K562 (cell line): Measurements from ENCODE around the gene MT2A. TPM values are rescaled to one million over a fixed set of nuclear protein-coding genes. Genes with fewer than 3 reads are reported as not detected.

Experiments
- ATAC-seq: fragments of 200-7000 bp; cut with Tn5 transposase; 3 replicates; pipeline ENCODE4 v1.9.1; 2020; ENCODE audit warnings: moderate library complexity
- BruUV-seq: library from RNA; stranded (reverse); fragments of 400-500 nt; replicated peaks from 2 replicates; lab custom pipeline; 2021; lab: Mats Ljungman, UMichigan
- CTCF ChIA-PET: fragments of 300-600 bp; formaldehyde crosslinking; extraction: SDS; loops from one replicate; lab custom pipeline; 2021; ENCODE audit warnings: low intra/inter-chr PET ratio; lab: Yijun Ruan, JAX
- POLR2A ChIA-PET: fragments of 300-600, 350-650 bp; sonication (Branson Sonifier 250); formaldehyde crosslinking; extraction: SDS; loops from one replicate; lab custom pipeline; 2021; ENCODE audit warnings: antibody characterized with exemption, inconsistent platforms; lab: Yijun Ruan, JAX
- DNase-seq, 4 experiments: peaks; one replicate each; pipeline versions ENCODE4 v3.0.0 to v3.0.0-alpha.2; 2011 to 2018; ENCODE audit warnings: low spot score in 3 of 4, mixed read lengths in 3 of 4; ENCODE audit errors: extremely low read depth in 1 of 4
- FAIRE-seq: peaks from 2 replicates; lab custom pipeline; 2011; peaks lifted over from hg19 to GRCh38; lab: Jason Lieb, UNC
- H2AFZ ChIP-seq: 2 replicates; pipeline ENCODE4 v1.6.0; 2011; ENCODE audit warnings: low read depth, low read length, control low read depth, inconsistent platforms
- H3K27ac ChIP-seq: fragments of 200-600 bp; 3 replicates; pipeline ENCODE4 v1.8.0; 2011; ENCODE audit warnings: low read depth, mild to moderate bottlenecking, control low read depth, inconsistent platforms, low read length, moderate library complexity, mixed read lengths; ENCODE audit errors: extremely low read depth
- H3K27me3 ChIP-seq, 2 experiments: fragments of 300-600 bp in 1 of 2; 2 replicates in 1 of 2; 3 replicates in 1 of 2; pipeline versions ENCODE4 v1.6.0 to v1.8.0; 2011; ENCODE audit warnings: inconsistent platforms in 2 of 2, low read length in 2 of 2, mild to moderate bottlenecking in 1 of 2, mixed read lengths in 1 of 2, moderate library complexity in 1 of 2; ENCODE audit not compliant: control insufficient read depth in 2 of 2, insufficient read depth in 2 of 2
- H3K36me3 ChIP-seq: fragments of 300-600 bp; 3 replicates; pipeline ENCODE4 v1.8.0; 2011; ENCODE audit warnings: mild to moderate bottlenecking, low read length, inconsistent platforms; ENCODE audit not compliant: control insufficient read depth, insufficient read depth
- H3K4me1 ChIP-seq, 2 experiments: fragments of 200-600 bp in 1 of 2; replicated peaks in 1 of 2; 2 replicates in 1 of 2; 3 replicates in 1 of 2; pipeline versions ENCODE4 v1.5.1 to v1.8.0; 2011; ENCODE audit warnings: inconsistent platforms in 2 of 2, low read length in 2 of 2, mild to moderate bottlenecking in 1 of 2, mixed read lengths in 1 of 2, moderate library complexity in 1 of 2; ENCODE audit not compliant: control insufficient read depth in 2 of 2, insufficient read depth in 2 of 2
- H3K4me2 ChIP-seq: 2 replicates; pipeline ENCODE4 v1.6.1; 2011; ENCODE audit warnings: low read length, control low read depth, inconsistent platforms, mixed read lengths; ENCODE audit not compliant: insufficient read depth
- H3K4me3 ChIP-seq: fragments of 200-600 bp; sonication (generic), shearing (Covaris generic); 2 replicates; pipeline ENCODE4 v1.5.1; 2016; ENCODE audit warnings: control low read depth, inconsistent platforms
- H3K79me2 ChIP-seq: fragments of 200-600 bp; 3 replicates; pipeline ENCODE4 v1.8.0; 2011; ENCODE audit warnings: low read length, inconsistent platforms; ENCODE audit not compliant: control insufficient read depth, insufficient read depth
- H3K9ac ChIP-seq, 2 experiments: 2 replicates each; pipeline versions ENCODE4 v1.6.0 to v1.6.1; 2011; ENCODE audit warnings: low read depth in 2 of 2, low read length in 2 of 2, control low read depth in 1 of 2, inconsistent platforms in 1 of 2, mild to moderate bottlenecking in 1 of 2, mixed read lengths in 1 of 2; ENCODE audit not compliant: insufficient read depth in 1 of 2
- H3K9me1 ChIP-seq: one replicate; pipeline ENCODE4 v1.6.0; 2011; ENCODE audit warnings: inconsistent platforms, mild to moderate bottlenecking, low read length, moderate library complexity; ENCODE audit not compliant: control insufficient read depth, insufficient read depth
- H3K9me3 ChIP-seq: replicated peaks from 2 replicates; pipeline ENCODE4 v1.5.1; 2011; ENCODE audit warnings: low read depth, low read length, inconsistent platforms; ENCODE audit not compliant: control insufficient read depth, insufficient read depth
- H4K20me1 ChIP-seq: replicated peaks from 2 replicates; pipeline ENCODE4 v1.6.1; 2011; ENCODE audit warnings: low read length, inconsistent platforms, mixed read lengths; ENCODE audit not compliant: control insufficient read depth, insufficient read depth
- C11orf30 ChIP-seq: fragments of 450-650 bp; IDR thresholded peaks from 2 replicates; pipeline ENCODE4 v1.6.1; 2016; ENCODE audit warnings: low read depth, mild to moderate bottlenecking
- CEBPB ChIP-seq: fragments of 450-650 bp; IDR thresholded peaks from 2 replicates; pipeline ENCODE4 v1.6.1; 2016; ENCODE audit warnings: missing genetic modification characterization, missing compliant biosample characterization
- CEBPG ChIP-seq, 3 experiments: fragments of 200-800 bp in 1 of 3; sonication (Bioruptor generic) in 1 of 3; sonication (generic) in 1 of 3; formaldehyde crosslinking in 1 of 3; IDR thresholded peaks in 2 of 3; conservative IDR thresholded peaks in 1 of 3; 2 replicates each; pipeline versions ENCODE4 v1.6.1 to v1.8.0; 2016 to 2022; ENCODE audit warnings: missing compliant biosample characterization in 2 of 3, missing genetic modification characterization in 2 of 3, mild to moderate bottlenecking in 1 of 3, missing genetic modification reagents in 1 of 3
- EP300 ChIP-seq: IDR thresholded peaks from 2 replicates; pipeline ENCODE4 v1.6.1; 2012; ENCODE audit warnings: low read length, improper control_type of control experiment
- MED1 ChIP-seq: sonication (generic); formaldehyde crosslinking; IDR thresholded peaks from 2 replicates; pipeline ENCODE4 v1.8.1; 2023; ENCODE audit warnings: missing genetic modification reagents, borderline replicate concordance
- NFXL1 ChIP-seq: fragments of 450-650 bp; formaldehyde crosslinking; IDR thresholded peaks from 2 replicates; pipeline ENCODE4 v1.4.0; 2021; ENCODE audit warnings: mild to moderate bottlenecking
- RBM17 ChIP-seq: fragments of 200-400 bp; formaldehyde crosslinking; IDR thresholded peaks from 2 replicates; pipeline ENCODE4 v1.6.1; 2017; ENCODE audit warnings: low read depth, mild to moderate bottlenecking, low read length, borderline replicate concordance
- RNF2 ChIP-seq: sonication (generic); IDR thresholded peaks from 2 replicates; pipeline ENCODE4 v1.6.1; 2016
- ZNF212 ChIP-seq: fragments of 450-650 bp; formaldehyde crosslinking; IDR thresholded peaks from 2 replicates; pipeline ENCODE4 v1.4.0; 2020; ENCODE audit warnings: mild to moderate bottlenecking
- ZNF3 ChIP-seq: fragments of 250-450 bp; sonication (Bioruptor Pico); IDR thresholded peaks from 2 replicates; pipeline ENCODE4 v1.5.0; 2021; ENCODE audit warnings: mild to moderate bottlenecking, moderate library complexity
- WGBS: fragments of 100-300 bp; shearing (Covaris generic); methylation state at CpG from one replicate; pipeline ENCODE4 v1.1.6; 2016; ENCODE audit warnings: low coverage, mixed read lengths; ENCODE audit not compliant: insufficient coverage; ENCODE audit errors: missing lambda C conversion rate; 5-methylcytosine and 5-hydroxymethylcytosine counted together
- in situ Hi-C: fragments of 300-500 bp; cut with MboI; formaldehyde crosslinking; loops from 4 replicates; pipeline ENCODE4 v1.15.0; 2018; ENCODE audit warnings: inconsistent platforms, mixed read lengths
- intact Hi-C: fragments of 100-400 bp; cut with micrococcal nuclease; formaldehyde crosslinking; loops from 2 replicates; pipeline ENCODE4 v1.14.2; 2022
- polyA plus RNA-seq, 8 experiments: library from polyadenylated mRNA; depleted of rRNA in 4 of 8; stranded (reverse) in 5 of 8; unstranded in 3 of 8; fragments of >200 nt; fragmentation: Nextera tagmentation in 2 of 8; fragmentation: Illumina TruSeq in 1 of 8; extraction: Ambion mirVana in 2 of 8; extraction: Trizol in 1 of 8; gene quantifications; 2 replicates each; pipeline versions ENCODE4 v1.2.1 to v1.2.3, GENCODE V29; 2011 to 2014; ENCODE audit warnings: inconsistent platforms in 1 of 8, missing spikeins in 1 of 8
- total RNA-seq, 7 experiments: library from RNA; depleted of rRNA in 6 of 7; stranded (reverse); fragments of >200 nt in 6 of 7; fragmentation: Illumina TruSeq in 2 of 7; extraction: Trizol in 2 of 7; gene quantifications; 2 replicates each; pipeline versions ENCODE4 v1.2.1 to v1.2.3, GENCODE V29; 2011 to 2021; ENCODE audit warnings: low replicate concordance in 1 of 7
- TF ChIP-seq, protein P1 (sequence below), 2 experiments: IDR thresholded peaks; 2 replicates each; pipeline ENCODE4 v1.6.1; 2011; ENCODE audit warnings: borderline replicate concordance in 1 of 2, control low read depth in 1 of 2, low read depth in 1 of 2, low read length in 1 of 2, mild to moderate bottlenecking in 1 of 2, mixed read lengths in 1 of 2, moderate library complexity in 1 of 2; ENCODE audit not compliant: insufficient read depth in 1 of 2, insufficient read length in 1 of 2, poor library complexity in 1 of 2, severe bottlenecking in 1 of 2; ENCODE audit errors: extremely low read depth in 1 of 2
- TF ChIP-seq, protein P2 (sequence below), 2 experiments: fragments of 450-650 bp in 1 of 2; sonication (generic) in 1 of 2; formaldehyde crosslinking in 1 of 2; IDR thresholded peaks in 1 of 2; conservative IDR thresholded peaks in 1 of 2; 2 replicates each; pipeline versions ENCODE4 v1.6.1 to v1.8.1; 2016 to 2023; ENCODE audit warnings: mild to moderate bottlenecking in 2 of 2, moderate library complexity in 2 of 2, inconsistent platforms in 1 of 2, missing genetic modification reagents in 1 of 2

MT2A gene
- total and polyA plus RNA-seq, 9 of the 15 experiments (the other 6 are each of a cell fraction or from before 2014, with no cell fraction given), result 2.0 to 16.9 (median 8.5) TPM

DNA sequence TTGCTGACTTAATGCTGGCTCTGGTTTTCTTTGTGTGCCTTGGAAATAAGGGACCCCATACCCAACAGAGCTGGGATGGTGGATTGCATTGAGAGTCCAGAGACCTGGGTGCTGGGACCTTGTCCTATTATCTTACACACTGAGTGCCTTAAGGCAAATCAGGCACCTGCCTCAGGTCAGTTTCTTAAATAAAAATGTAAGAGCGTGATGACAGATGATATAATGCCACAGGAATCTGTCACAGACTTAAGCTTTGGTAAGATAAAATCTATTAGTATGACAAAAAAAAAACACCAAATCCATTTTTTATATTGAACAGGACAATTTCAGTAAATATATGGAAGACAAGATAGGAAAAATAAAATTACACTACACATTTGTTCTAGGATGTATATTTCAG lies 31.7 kb downstream of the MT2A start:
- H2AFZ ChIP-seq, result no peak overlapping the region
- BruUV-seq, result no TSS peak
- H3K9me3 ChIP-seq, result no peaks in the 10 kb centered on the region
- no peaks in the 10 kb centered on the region for H3K79me2 ChIP-seq
- H3K4me2 ChIP-seq, result no peak overlapping the region
- H3K9me1 ChIP-seq, result no peaks in the 10 kb centered on the region
- peaks cover 3 to 22% of the 10 kb centered on the region in 2 experiments; a peak in 3 of 5 replicates for H3K4me1 ChIP-seq
- no peak overlapping the region for H3K27ac ChIP-seq
- in situ Hi-C loops (no loop called here), intact Hi-C loops (no loop called here)
- no peak overlapping the region for H3K4me3 ChIP-seq
- H3K27me3 ChIP-seq, result peaks cover 28 to 70% of the 10 kb centered on the region in 2 experiments
- DNase-seq (no peak), ATAC-seq (no peak), FAIRE-seq (no peak)
- no peak overlapping the region for H3K9ac ChIP-seq
- 0 out of 2 replicates have a peak, but pooled peaks cover 4% of the 10 kb centered on the region for H4K20me1 ChIP-seq
- no peaks in the 10 kb centered on the region for H3K36me3 ChIP-seq
- TF ChIP-seq RNF2, result no peak
- no peak for TF ChIP-seq MED1
- TF ChIP-seq, all 486 proteins: peak for 0
- WGBS, result 0% methylated on average over 1 of the region's 1 CpG
- CTCF ChIA-PET, result no interaction called here
- POLR2A ChIA-PET, result interaction anchor here (0.6 to 1.1 kb wide), 2 partner anchors 10 to 1423 kb away, joined by 3 to 4 read pairs; no protein-coding TSS in a partner anchor

DNA sequence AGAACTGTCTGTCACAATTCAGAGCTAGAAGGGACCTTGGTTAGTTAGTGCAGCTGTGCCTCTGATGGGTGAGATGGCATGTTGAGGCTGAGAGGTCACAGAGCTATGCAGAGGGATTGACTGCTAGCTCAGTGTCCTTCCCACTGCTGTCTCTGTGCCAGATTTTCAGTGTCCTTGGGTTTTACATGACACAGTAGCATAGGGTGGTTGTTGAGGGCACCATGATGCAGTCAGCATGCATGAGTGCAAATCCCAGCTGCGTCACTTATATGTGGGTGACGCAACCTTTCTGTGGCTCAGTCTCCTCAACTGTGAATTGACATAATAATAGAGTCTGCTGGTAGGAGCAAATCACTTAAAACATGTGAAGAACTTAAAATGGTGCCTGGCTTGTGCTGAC lies 32.8 kb downstream of the MT2A start:
- ATAC-seq (no peak), FAIRE-seq (no peak), DNase-seq (no peak)
- ChIA-PET CTCF (no interaction called here), POLR2A (no interaction called here)
- in situ Hi-C loops, result no loop called here
- no peaks in the 10 kb centered on the region for H3K9me3 ChIP-seq
- no peak overlapping the region for H3K4me3 ChIP-seq
- no peaks in the 10 kb centered on the region for H3K79me2 ChIP-seq
- H3K27me3 ChIP-seq, result peaks cover 28 to 64% of the 10 kb centered on the region in 2 experiments
- WGBS, result 15% methylated on average over 2 of the region's 2 CpGs
- H3K9ac ChIP-seq, result no peak overlapping the region
- no peak overlapping the region for H3K4me2 ChIP-seq
- H3K36me3 ChIP-seq, result no peaks in the 10 kb centered on the region
- H3K27ac ChIP-seq, result no peak overlapping the region
- no peaks in the 10 kb centered on the region for H3K9me1 ChIP-seq
- H2AFZ ChIP-seq, result no peak overlapping the region
- H4K20me1 ChIP-seq, result 0 out of 2 replicates have a peak, but pooled peaks cover 4% of the 10 kb centered on the region
- no TSS peak for BruUV-seq
- peaks cover 3 to 16% of the 10 kb centered on the region in 2 experiments; a peak in 3 of 5 replicates for H3K4me1 ChIP-seq
- TF ChIP-seq NFXL1 (CRISPR knock-in tag), result no peak
- TF ChIP-seq RBM17, result no peak
- no peak for TF ChIP-seq CEBPG (CRISPR knock-in tag; IDR thresholded peaks at IDR 0.05)
- TF ChIP-seq CEBPG (tag; conservative IDR thresholded peaks at IDR 0.05 in 1 of 2, IDR thresholded peaks at IDR 0.05 in 1 of 2), result peak in 1 of 2 experiments; percentile 35; a peak in 1 of 4 replicates
- TF ChIP-seq ZNF212 (CRISPR knock-in tag), result no peak
- TF ChIP-seq, protein P1, sequence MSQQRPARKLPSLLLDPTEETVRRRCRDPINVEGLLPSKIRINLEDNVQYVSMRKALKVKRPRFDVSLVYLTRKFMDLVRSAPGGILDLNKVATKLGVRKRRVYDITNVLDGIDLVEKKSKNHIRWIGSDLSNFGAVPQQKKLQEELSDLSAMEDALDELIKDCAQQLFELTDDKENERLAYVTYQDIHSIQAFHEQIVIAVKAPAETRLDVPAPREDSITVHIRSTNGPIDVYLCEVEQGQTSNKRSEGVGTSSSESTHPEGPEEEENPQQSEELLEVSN (IDR thresholded peaks at IDR 0.05; ENCODE audit: borderline replicate concordance in 1 of 2, extremely low read depth in 1 of 2, insufficient read depth in 1 of 2, insufficient read length in 1 of 2, low read depth in 1 of 2, low read length in 1 of 2, poor library complexity in 1 of 2, severe bottlenecking in 1 of 2), result no peak
- TF ChIP-seq ZNF3 (CRISPR knock-in tag), result no peak
- peak; percentile 35; the same call in 1 of the 2 replicates for TF ChIP-seq CEBPB (tag)
- TF ChIP-seq, protein P2, sequence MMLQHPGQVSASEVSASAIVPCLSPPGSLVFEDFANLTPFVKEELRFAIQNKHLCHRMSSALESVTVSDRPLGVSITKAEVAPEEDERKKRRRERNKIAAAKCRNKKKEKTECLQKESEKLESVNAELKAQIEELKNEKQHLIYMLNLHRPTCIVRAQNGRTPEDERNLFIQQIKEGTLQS (IDR thresholded peaks at IDR 0.05), result peak; percentile 48
- TF ChIP-seq, protein P2 (CRISPR knock-in tag; conservative IDR thresholded peaks at IDR 0.05), result no peak
- TF ChIP-seq EP300, result no peak
- TF ChIP-seq C11orf30, result no peak
- intact Hi-C loops, result no loop called here
